HCT116 (cell line): ENCODE results near the gene FLT4. TPM values are rescaled to one million over a fixed set of nuclear protein-coding genes. Genes with fewer than 3 reads are reported as not detected.

Experiments used
- ATAC-seq: fragments of 200-7000 bp; cut with Tn5 transposase; 2 replicates; pipeline ENCODE4 v1.9.1; 2020; ENCODE audit warnings: mild to moderate bottlenecking, moderate library complexity
- BruUV-seq: library from RNA; stranded (reverse); fragments of 400-500 nt; replicated peaks from 2 replicates; lab custom pipeline; 2021; lab: Mats Ljungman, UMichigan
- CTCF ChIA-PET: fragments of 300-600 bp; sonication (Branson Sonifier 250); formaldehyde crosslinking; loops from one replicate; lab custom pipeline; 2021; ENCODE audit warnings: antibody characterized with exemption; lab: Charles Lee
- POLR2A ChIA-PET: fragments of 300-600, 350-600 bp; sonication (Branson Sonifier 250); formaldehyde crosslinking; loops from one replicate; lab custom pipeline; 2021; ENCODE audit warnings: antibody characterized with exemption; lab: Charles Lee
- RAD21 ChIA-PET, 2 experiments: fragments of 300-600 bp; sonication (Branson Sonifier 250); formaldehyde crosslinking; loops; one replicate each; lab custom pipeline; 2023; ENCODE audit warnings: low total read pairs in 2 of 2; ENCODE audit not compliant: uncharacterized antibody in 2 of 2, unreplicated experiment in 2 of 2, low non-redundant PET in 1 of 2; lab: Charles Lee
- DNase-seq: peaks from one replicate; pipeline ENCODE4 v3.0.0-alpha.2; 2010; ENCODE audit warnings: low read depth, low spot score
- H2AFZ ChIP-seq: fragments of 200-600 bp; shearing (Covaris generic), sonication (generic); 2 replicates; pipeline ENCODE4 v1.6.1; 2017; ENCODE audit warnings: low read depth, mixed run types, mixed read lengths, antibody characterized with exemption, low read length; ENCODE audit not compliant: poor library complexity, severe bottlenecking
- H3K27ac ChIP-seq: 2 replicates; pipeline ENCODE4 v1.5.1; 2012; ENCODE audit warnings: low read depth, low read length
- H3K27me3 ChIP-seq: fragments of 200-600 bp; sonication (generic); 2 replicates; pipeline ENCODE4 v1.6.1; 2016; ENCODE audit warnings: mixed run types, low read length, mixed read lengths; ENCODE audit not compliant: insufficient read depth
- H3K36me3 ChIP-seq, 2 experiments: fragments of 200-500 bp in 1 of 2; fragments of 200-600 bp in 1 of 2; sonication (Bioruptor generic) in 1 of 2; sonication (generic) in 1 of 2; 2 replicates each; pipeline versions ENCODE4 v1.5.1 to v1.6.1; 2014 to 2016; ENCODE audit warnings: low read length in 2 of 2, inconsistent platforms in 1 of 2, mixed read lengths in 1 of 2, mixed run types in 1 of 2; ENCODE audit not compliant: insufficient read depth in 2 of 2, control insufficient read depth in 1 of 2
- H3K4me1 ChIP-seq, 2 experiments: fragments of 200-600 bp in 1 of 2; sonication (generic) in 1 of 2; 2 replicates each; pipeline versions ENCODE4 v1.5.1 to v1.6.1; 2012 to 2017; ENCODE audit warnings: low read length in 2 of 2, inconsistent platforms in 1 of 2, mild to moderate bottlenecking in 1 of 2, mixed read lengths in 1 of 2, mixed run types in 1 of 2, moderate library complexity in 1 of 2; ENCODE audit not compliant: insufficient read depth in 2 of 2, control insufficient read depth in 1 of 2
- H3K4me2 ChIP-seq: fragments of 200-600 bp; sonication (generic); 2 replicates; pipeline ENCODE4 v1.6.1; 2017; ENCODE audit warnings: mixed run types, low read length, mixed read lengths
- H3K4me3 ChIP-seq, 2 experiments: fragments of 200-600 bp in 1 of 2; sonication (generic) in 1 of 2; replicated peaks in 1 of 2; 2 replicates each; pipeline ENCODE4 v1.5.1; 2011 to 2016; ENCODE audit warnings: low read length in 2 of 2, control low read depth in 1 of 2, low read depth in 1 of 2, mild to moderate bottlenecking in 1 of 2, mixed read lengths in 1 of 2, mixed run types in 1 of 2
- H3K79me2 ChIP-seq: fragments of 200-600 bp; sonication (generic); 2 replicates; pipeline ENCODE4 v1.6.1; 2017; ENCODE audit warnings: mild to moderate bottlenecking, mixed run types, low read length, moderate library complexity, mixed read lengths; ENCODE audit not compliant: insufficient read depth
- H3K9ac ChIP-seq: fragments of 200-600 bp; sonication (generic); 2 replicates; pipeline ENCODE4 v1.6.1; 2016; ENCODE audit warnings: low read length, mixed read lengths
- H3K9me2 ChIP-seq: fragments of 200-600 bp; sonication (generic), shearing (Covaris generic); 2 replicates; pipeline ENCODE4 v1.6.1; 2017; ENCODE audit warnings: mixed run types, mild to moderate bottlenecking, moderate library complexity; ENCODE audit not compliant: insufficient read depth
- H3K9me3 ChIP-seq, 2 experiments: fragments of 200-500 bp in 1 of 2; fragments of 200-600 bp in 1 of 2; sonication (Bioruptor generic) in 1 of 2; sonication (generic) in 1 of 2; 2 replicates each; pipeline ENCODE4 v1.6.1; 2014 to 2017; ENCODE audit warnings: low read length in 2 of 2, mixed read lengths in 2 of 2, inconsistent platforms in 1 of 2, low read depth in 1 of 2, mild to moderate bottlenecking in 1 of 2, mixed run types in 1 of 2, moderate library complexity in 1 of 2; ENCODE audit not compliant: control insufficient read depth in 1 of 2, insufficient read depth in 1 of 2
- H4K20me1 ChIP-seq: fragments of 200-600 bp; sonication (generic), shearing (Covaris generic); 2 replicates; pipeline ENCODE4 v1.6.1; 2017; ENCODE audit warnings: mixed run types, mild to moderate bottlenecking, moderate library complexity; ENCODE audit not compliant: insufficient read depth
- CEBPB ChIP-seq: IDR thresholded peaks from 2 replicates; pipeline ENCODE4 v1.6.1; 2012; ENCODE audit warnings: low read depth
- CTCF ChIP-seq, 3 experiments: fragments of 200-600 bp in 1 of 3; sonication (generic) in 1 of 3; IDR thresholded peaks in 2 of 3; conservative IDR thresholded peaks in 1 of 3; 2 replicates each; pipeline ENCODE4 v1.5.1; 2012 to 2017; ENCODE audit warnings: low read depth in 2 of 3, low read length in 2 of 3, antibody characterized with exemption in 1 of 3, borderline replicate concordance in 1 of 3, control low read depth in 1 of 3, mild to moderate bottlenecking in 1 of 3, mixed read lengths in 1 of 3, mixed run types in 1 of 3, moderate library complexity in 1 of 3; ENCODE audit not compliant: insufficient read depth in 1 of 3
- POLR2A ChIP-seq: IDR thresholded peaks from 2 replicates; pipeline ENCODE4 v1.7.0; 2011; ENCODE audit warnings: borderline replicate concordance; ENCODE audit not compliant: insufficient read depth, insufficient read length; ENCODE audit errors: extremely low read depth
- RAD21 ChIP-seq: IDR thresholded peaks from 2 replicates; pipeline ENCODE4 v1.6.1; 2012; ENCODE audit warnings: low read depth, mild to moderate bottlenecking
- REST ChIP-seq: IDR thresholded peaks from 2 replicates; pipeline ENCODE4 v1.6.1; 2012; ENCODE audit warnings: low read depth
- SP1 ChIP-seq: IDR thresholded peaks from 2 replicates; pipeline ENCODE4 v1.6.1; 2012; ENCODE audit warnings: low read depth
- ZFX ChIP-seq: fragments of 450-650 bp; IDR thresholded peaks from 2 replicates; pipeline ENCODE4 v1.6.1; 2017
- intact Hi-C: fragments of 100-400 bp; cut with micrococcal nuclease; formaldehyde crosslinking; loops from 2 replicates; pipeline ENCODE4 v1.10.0; 2022
- total RNA-seq: library from RNA; stranded (reverse); gene quantifications from one replicate; pipeline ENCODE4 v1.2.1, GENCODE V29; 2021; ENCODE audit not compliant: unreplicated experiment
- TF ChIP-seq, protein P1 (sequence below): IDR thresholded peaks from 2 replicates; pipeline ENCODE4 v1.6.1; 2012

The FLT4 gene
- total RNA-seq, 1 experiment from 2014 or later: 0.17 TPM

- H3K27ac ChIP-seq: no peak overlapping the region
- no peaks in the 10 kb centered on the region for H3K27me3 ChIP-seq
- POLR2A ChIA-PET: no interaction called here
- H3K4me1 ChIP-seq: no peaks in the 10 kb centered on the region
- no peaks in the 10 kb centered on the region for H3K36me3 ChIP-seq
- H3K9me2 ChIP-seq: no peaks in the 10 kb centered on the region
- TF ChIP-seq POLR2A (no peak), RAD21 (no peak), SP1 (no peak), CTCF (IDR thresholded peaks at IDR 0.05 in 2 of 3, conservative IDR thresholded peaks at IDR 0.05 in 1 of 3; ENCODE audit: borderline replicate concordance in 1 of 3, insufficient read depth in 1 of 3, low read depth in 2 of 3, low read length in 2 of 3) (no peak), REST (no peak), CEBPB (no peak), ZFX (no peak)
- TF ChIP-seq, protein P1, sequence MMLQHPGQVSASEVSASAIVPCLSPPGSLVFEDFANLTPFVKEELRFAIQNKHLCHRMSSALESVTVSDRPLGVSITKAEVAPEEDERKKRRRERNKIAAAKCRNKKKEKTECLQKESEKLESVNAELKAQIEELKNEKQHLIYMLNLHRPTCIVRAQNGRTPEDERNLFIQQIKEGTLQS: no peak
- TF ChIP-seq, all 23 proteins: peak for 0
- no TSS peak for BruUV-seq
- ATAC-seq (no peak), DNase-seq (no peak)
- Histone ChIP-seq H3K4me2 (no peak overlapping the region), H3K79me2 (no peaks in the 10 kb centered on the region), H3K9me3 (no peaks in the 10 kb centered on the region), H2AFZ (no peak overlapping the region), H3K9ac (no peak overlapping the region), H3K4me3 (no peak overlapping the region), H4K20me1 (no peaks in the 10 kb centered on the region)
- RAD21 ChIA-PET: no interaction called here
- CTCF ChIA-PET: no interaction called here
- intact Hi-C loops: no loop called here
Measured at GRCh38 chr5:180618487-180618828, 30.9 kb downstream of the FLT4 start.
